Vagina (tissue), 2 donors: ENCODE results near the gene FAM76B. TPM values are rescaled to one million over a fixed set of nuclear protein-coding genes. Genes with fewer than 3 reads are reported as not detected.

ENCODE experiments used
- DNase-seq, 2 donors: peaks; one replicate each; pipeline ENCODE4 v3.0.0-alpha.2; 2017; ENCODE audit errors: extremely low spot score in 2 of 2
- H3K27ac ChIP-seq: fragments of 200-600 bp; sonication (generic); one replicate; pipeline ENCODE4 v1.5.1; 2019
- H3K27me3 ChIP-seq: fragments of 200-600 bp; sonication (generic); one replicate; pipeline ENCODE4 v1.5.1; 2019
- H3K36me3 ChIP-seq, 2 donors: fragments of 200-600 bp; sonication (generic); one replicate each; pipeline ENCODE4 v1.5.1; 2017 to 2019
- H3K4me1 ChIP-seq: fragments of 200-600 bp; sonication (generic); one replicate; pipeline ENCODE4 v1.5.1; 2019
- H3K4me3 ChIP-seq, 2 donors: fragments of 200-600 bp; sonication (generic); 1 replicate in 1 of 2; 2 replicates in 1 of 2; pipeline ENCODE4 v1.5.1; 2016 to 2019
- H3K9me3 ChIP-seq: fragments of 200-600 bp; sonication (generic); one replicate; pipeline ENCODE4 v1.5.1; 2019
- POLR2A ChIP-seq, 2 donors: fragments of 450-650 bp; IDR thresholded peaks; one replicate each; pipeline ENCODE4 v1.6.1; 2017; ENCODE audit warnings: antibody characterized with exemption in 2 of 2, mild to moderate bottlenecking in 2 of 2, moderate library complexity in 2 of 2
- POLR2AphosphoS5 ChIP-seq, 2 donors: sonication (generic); formaldehyde crosslinking; IDR thresholded peaks; one replicate each; pipeline ENCODE4 v1.9.0; 2017; ENCODE audit warnings: antibody characterized with exemption in 2 of 2, mild to moderate bottlenecking in 2 of 2, low read depth in 1 of 2; ENCODE audit not compliant: insufficient read depth in 1 of 2
- intact Hi-C: fragments of 100-400 bp; cut with DNase I; formaldehyde crosslinking; loops from one replicate; pipeline ENCODE4 v1.15.1; 2023
- total RNA-seq: library from RNA; depleted of rRNA; stranded (reverse); fragments of >200 nt; gene quantifications from one replicate; pipeline ENCODE4 v1.2.3, GENCODE V29; 2016
- TF ChIP-seq, protein P1 (sequence below), 3 experiments: fragments of 450-650 bp in 2 of 3; fragments of 200-600 bp in 1 of 3; sonication (generic) in 1 of 3; IDR thresholded peaks; one replicate each; pipeline ENCODE4 v1.5.1; 2017 to 2019; ENCODE audit warnings: antibody characterized with exemption in 3 of 3, mild to moderate bottlenecking in 2 of 3, moderate library complexity in 2 of 3

The FAM76B gene
- total RNA-seq, 1 donor from 2014 or later: 28.2 TPM

DNA sequence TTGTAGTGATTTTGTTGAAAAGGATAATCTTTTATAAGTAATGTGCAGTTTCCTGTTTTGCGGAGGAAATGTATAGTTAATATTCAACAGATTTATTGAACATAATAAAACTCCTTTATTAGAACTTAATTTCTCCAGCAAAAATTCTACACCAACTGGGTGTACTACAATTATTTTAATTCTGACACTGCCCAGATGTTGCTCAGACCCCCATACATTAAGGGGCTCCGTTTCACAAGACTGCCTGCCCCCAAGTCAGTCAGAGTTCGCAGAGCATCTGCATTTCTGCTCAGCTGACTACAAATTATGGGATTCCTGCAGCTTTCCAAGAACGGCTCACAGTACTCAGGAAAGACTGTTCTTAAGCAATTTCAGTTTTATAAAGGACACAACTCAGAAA lies 6.9 kb upstream of the FAM76B start:
- Histone ChIP-seq H3K27me3 (no peaks in the 10 kb centered on the region), H3K27ac (no peak overlapping the region), H3K9me3 (no peaks in the 10 kb centered on the region), H3K36me3 (peaks cover 0 to 11% of the 10 kb centered on the region in 2 donors), H3K4me1 (peaks cover 18% of the 10 kb centered on the region), H3K4me3 (no peak overlapping the region)
- no peak for DNase-seq
- no peak for TF ChIP-seq POLR2A (IDR thresholded peaks at IDR 0.05)
- no peak for TF ChIP-seq POLR2AphosphoS5 (IDR thresholded peaks at IDR 0.05; ENCODE audit: insufficient read depth in 1 of 2, low read depth in 1 of 2)
- TF ChIP-seq, protein P1, sequence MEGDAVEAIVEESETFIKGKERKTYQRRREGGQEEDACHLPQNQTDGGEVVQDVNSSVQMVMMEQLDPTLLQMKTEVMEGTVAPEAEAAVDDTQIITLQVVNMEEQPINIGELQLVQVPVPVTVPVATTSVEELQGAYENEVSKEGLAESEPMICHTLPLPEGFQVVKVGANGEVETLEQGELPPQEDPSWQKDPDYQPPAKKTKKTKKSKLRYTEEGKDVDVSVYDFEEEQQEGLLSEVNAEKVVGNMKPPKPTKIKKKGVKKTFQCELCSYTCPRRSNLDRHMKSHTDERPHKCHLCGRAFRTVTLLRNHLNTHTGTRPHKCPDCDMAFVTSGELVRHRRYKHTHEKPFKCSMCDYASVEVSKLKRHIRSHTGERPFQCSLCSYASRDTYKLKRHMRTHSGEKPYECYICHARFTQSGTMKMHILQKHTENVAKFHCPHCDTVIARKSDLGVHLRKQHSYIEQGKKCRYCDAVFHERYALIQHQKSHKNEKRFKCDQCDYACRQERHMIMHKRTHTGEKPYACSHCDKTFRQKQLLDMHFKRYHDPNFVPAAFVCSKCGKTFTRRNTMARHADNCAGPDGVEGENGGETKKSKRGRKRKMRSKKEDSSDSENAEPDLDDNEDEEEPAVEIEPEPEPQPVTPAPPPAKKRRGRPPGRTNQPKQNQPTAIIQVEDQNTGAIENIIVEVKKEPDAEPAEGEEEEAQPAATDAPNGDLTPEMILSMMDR (IDR thresholded peaks at IDR 0.05): no peak
- intact Hi-C loops: no loop called here

DNA sequence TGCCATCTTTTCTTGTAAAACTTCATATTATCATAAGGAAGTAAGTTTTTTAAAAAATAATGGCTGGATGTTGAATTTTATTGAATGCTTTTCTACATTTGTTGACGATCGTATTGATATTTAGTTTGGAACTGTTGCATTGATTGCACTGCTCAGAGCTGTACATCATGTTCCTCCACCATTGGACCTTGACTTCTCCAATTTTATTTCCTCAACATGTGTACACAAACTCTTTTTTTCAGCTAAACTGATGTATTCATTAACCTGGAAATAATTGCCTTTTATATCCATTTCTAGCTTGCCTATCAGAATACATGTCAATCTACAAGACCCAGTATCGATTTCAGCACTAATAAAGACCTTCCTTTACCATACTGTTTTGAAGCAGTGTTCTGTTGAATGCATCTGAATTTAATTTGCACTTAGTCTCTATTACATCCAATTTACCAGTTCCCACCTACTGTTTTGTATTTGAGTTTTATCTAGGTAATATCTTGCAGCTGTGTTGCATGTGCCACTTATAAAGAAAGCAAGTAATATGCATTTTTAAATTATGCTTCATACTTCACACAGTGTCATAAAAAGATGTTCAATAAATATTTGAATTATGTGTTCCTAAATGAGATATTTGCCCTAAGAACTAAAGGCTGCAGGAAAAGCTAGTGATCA lies 6.2 kb upstream of the FAM76B start:
- intact Hi-C loops: no loop called here
- peaks cover 23% of the 10 kb centered on the region for H3K4me1 ChIP-seq
- peaks cover 0 to 11% of the 10 kb centered on the region in 2 donors for H3K36me3 ChIP-seq
- H3K4me3 ChIP-seq: no peak overlapping the region
- no peaks in the 10 kb centered on the region for H3K9me3 ChIP-seq
- DNase-seq: no peak
- H3K27ac ChIP-seq: no peak overlapping the region
- TF ChIP-seq POLR2A (IDR thresholded peaks at IDR 0.05) (no peak), POLR2AphosphoS5 (IDR thresholded peaks at IDR 0.05; ENCODE audit: insufficient read depth in 1 of 2, low read depth in 1 of 2) (no peak)
- TF ChIP-seq, protein P1 (IDR thresholded peaks at IDR 0.05): no peak
- no peaks in the 10 kb centered on the region for H3K27me3 ChIP-seq

DNA sequence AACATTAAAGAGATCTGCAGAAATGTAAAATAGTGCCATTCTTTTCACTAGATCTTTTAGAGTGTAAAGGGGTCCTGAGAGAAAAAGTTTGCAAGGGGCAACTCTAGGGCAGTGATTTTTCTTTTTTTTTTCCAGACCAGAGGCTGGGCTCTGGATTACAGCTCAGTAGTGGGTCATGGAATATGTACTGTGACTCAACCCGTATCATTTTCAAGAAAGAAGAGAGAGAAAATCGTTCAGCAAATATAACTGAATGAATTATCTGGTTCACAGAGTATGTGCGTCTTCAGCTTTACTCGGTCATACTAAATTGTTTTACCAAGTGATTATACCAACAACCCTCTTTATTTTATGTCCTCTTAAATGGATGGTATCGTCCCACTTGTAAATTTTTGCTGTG lies 4.5 kb upstream of the FAM76B start:
- intact Hi-C loops: no loop called here
- Histone ChIP-seq H3K27me3 (no peaks in the 10 kb centered on the region), H3K4me1 (peaks cover 23% of the 10 kb centered on the region), H3K9me3 (no peaks in the 10 kb centered on the region), H3K4me3 (no peak overlapping the region), H3K36me3 (no peaks in the 10 kb centered on the region), H3K27ac (no peak overlapping the region)
- no peak for DNase-seq
- TF ChIP-seq POLR2A (IDR thresholded peaks at IDR 0.05) (no peak), POLR2AphosphoS5 (IDR thresholded peaks at IDR 0.05; ENCODE audit: insufficient read depth in 1 of 2, low read depth in 1 of 2) (no peak)
- TF ChIP-seq, protein P1 (IDR thresholded peaks at IDR 0.05): no peak

DNA sequence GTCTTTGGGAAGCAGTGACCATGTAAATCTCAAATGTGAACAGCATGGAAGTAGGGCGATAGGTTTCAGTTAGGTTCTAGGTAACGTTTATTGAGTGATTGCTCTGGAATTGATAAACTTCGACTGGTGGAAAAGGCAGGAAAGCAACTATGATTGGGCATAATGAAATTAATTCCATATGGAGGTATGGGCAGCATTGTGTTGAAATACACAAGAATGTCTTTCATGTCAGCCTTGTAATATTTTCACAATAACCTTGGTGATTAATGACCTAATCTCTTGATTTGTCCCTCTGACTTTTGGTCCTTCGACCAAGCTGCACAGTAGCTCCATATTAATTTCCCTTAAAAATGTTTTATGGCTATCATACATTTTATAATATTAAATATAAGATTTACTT lies 3.5 kb upstream of the FAM76B start:
- no peak for DNase-seq
- H3K36me3 ChIP-seq: no peaks in the 10 kb centered on the region
- no peaks in the 10 kb centered on the region for H3K9me3 ChIP-seq
- H3K27ac ChIP-seq: no peak overlapping the region
- H3K4me1 ChIP-seq: peaks cover 31% of the 10 kb centered on the region
- intact Hi-C loops: no loop called here
- no peaks in the 10 kb centered on the region for H3K27me3 ChIP-seq
- TF ChIP-seq, protein P1 (IDR thresholded peaks at IDR 0.05): no peak
- TF ChIP-seq POLR2AphosphoS5 (IDR thresholded peaks at IDR 0.05; ENCODE audit: insufficient read depth in 1 of 2, low read depth in 1 of 2): no peak
- no peak for TF ChIP-seq POLR2A (IDR thresholded peaks at IDR 0.05)
- H3K4me3 ChIP-seq: no peak overlapping the region

DNA sequence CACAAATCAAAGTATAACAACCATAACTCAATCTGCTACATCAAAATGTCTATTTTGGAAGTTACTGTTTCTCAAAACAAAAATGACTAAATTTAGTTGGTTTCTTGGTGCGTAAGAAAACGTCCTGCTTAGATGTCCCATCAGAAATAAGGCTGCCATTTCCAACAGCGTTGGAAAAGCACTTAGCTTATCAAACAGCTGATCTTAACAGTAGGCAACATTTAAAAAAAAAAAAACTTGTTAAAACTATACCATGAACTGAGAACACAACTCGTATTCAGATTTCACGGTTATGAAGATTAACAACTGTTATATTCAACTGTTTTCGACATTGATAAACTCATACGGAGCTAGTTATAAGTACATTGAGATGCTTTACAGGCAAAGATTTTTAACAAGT lies 3.1 kb upstream of the FAM76B start:
- TF ChIP-seq, protein P1 (IDR thresholded peaks at IDR 0.05): no peak
- no peak for TF ChIP-seq POLR2AphosphoS5 (IDR thresholded peaks at IDR 0.05; ENCODE audit: insufficient read depth in 1 of 2, low read depth in 1 of 2)
- TF ChIP-seq POLR2A (IDR thresholded peaks at IDR 0.05): no peak
- no peak overlapping the region for H3K27ac ChIP-seq
- no peaks in the 10 kb centered on the region for H3K9me3 ChIP-seq
- no peaks in the 10 kb centered on the region for H3K36me3 ChIP-seq
- intact Hi-C loops: no loop called here
- no peaks in the 10 kb centered on the region for H3K27me3 ChIP-seq
- peaks cover 35% of the 10 kb centered on the region for H3K4me1 ChIP-seq
- DNase-seq: no peak
- no peak overlapping the region for H3K4me3 ChIP-seq
